Dendritic cell treated with granulocyte-macrophage colony-stimulating factor and Interleukin-4, amounts not matched to agents 40 ng/mL and 50 ng/mL, for 4 days (primary cell): Measurements from ENCODE around the gene AFAP1L1.

Experiments
- H3K27ac Mint-ChIP-seq: one replicate; pipeline ENCODE4 v1.8.0; 2022; ENCODE audit warnings: mild to moderate bottlenecking, mixed read lengths
- H3K27me3 Mint-ChIP-seq: one replicate; pipeline ENCODE4 v1.8.0; 2022; ENCODE audit warnings: mild to moderate bottlenecking, mixed read lengths
- H3K36me3 Mint-ChIP-seq: one replicate; pipeline ENCODE4 v1.8.0; 2022; ENCODE audit warnings: low read depth, mixed read lengths
- H3K4me1 Mint-ChIP-seq: one replicate; pipeline ENCODE4 v1.8.0; 2022; ENCODE audit warnings: low read depth, mixed read lengths
- H3K4me3 Mint-ChIP-seq: one replicate; pipeline ENCODE4 v1.8.0; 2022; ENCODE audit warnings: mild to moderate bottlenecking, moderate library complexity, mixed read lengths
- H3K9me3 Mint-ChIP-seq: one replicate; pipeline ENCODE4 v1.8.0; 2022; ENCODE audit warnings: mixed read lengths
- intact Hi-C: fragments of 100-400 bp; cut with micrococcal nuclease; formaldehyde crosslinking; loops from one replicate; pipeline ENCODE4 v1.15.0; 2022

The AFAP1L1 gene

DNA sequence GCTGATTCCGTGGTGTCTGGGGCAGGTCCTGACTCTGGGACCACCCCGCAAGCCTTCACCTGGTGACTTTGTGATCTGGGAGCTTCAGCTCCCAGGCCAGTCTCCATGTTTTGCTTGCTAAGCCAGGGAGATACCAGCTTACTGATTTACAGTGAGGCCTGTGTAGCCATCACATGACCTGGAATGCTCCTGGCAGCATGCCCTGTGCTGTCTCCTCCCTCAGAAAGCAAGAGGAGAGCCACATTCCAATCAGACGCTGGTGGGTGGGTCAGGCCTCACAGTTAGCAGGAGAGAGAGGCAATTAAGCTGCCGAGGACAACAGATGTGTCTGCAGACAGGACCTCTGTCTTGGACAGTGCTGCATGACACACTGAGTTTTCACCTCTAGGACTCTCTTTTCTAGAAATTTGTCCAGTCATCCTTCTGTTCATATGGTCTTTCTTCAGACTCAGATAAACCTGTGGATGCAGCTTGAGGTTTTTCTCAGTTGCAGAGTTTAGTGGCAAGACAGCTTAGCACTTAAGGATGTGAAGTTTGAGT, 49.2 kb downstream of the AFAP1L1 start:
- Mint-ChIP-seq H3K4me1 (no peaks in the 10 kb centered on the region), H3K36me3 (no peaks in the 10 kb centered on the region), H3K27ac (no peak overlapping the region), H3K4me3 (no peak overlapping the region), H3K27me3 (no peaks in the 10 kb centered on the region), H3K9me3 (no peaks in the 10 kb centered on the region)
- intact Hi-C loops = no loop called here

DNA sequence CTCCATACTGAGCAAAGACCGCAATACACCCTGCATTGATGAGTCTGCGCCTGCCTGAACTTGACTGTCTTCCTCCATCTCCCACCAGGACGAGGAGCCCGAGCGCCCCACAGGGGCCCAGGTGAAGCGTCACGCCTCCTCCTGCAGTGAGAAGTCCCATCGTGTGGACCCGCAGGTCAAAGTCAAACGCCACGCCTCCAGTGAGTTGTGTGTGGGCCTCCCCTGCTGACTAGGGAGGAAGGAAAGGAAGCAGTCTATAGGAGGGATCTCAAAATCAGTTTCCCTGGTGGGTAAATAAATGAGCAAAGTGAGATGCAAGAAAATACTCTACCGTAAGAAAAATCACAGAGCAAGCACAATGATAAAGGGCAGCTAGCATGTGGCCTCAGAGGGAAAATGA, 50.9 kb downstream of the AFAP1L1 start:
- Mint-ChIP-seq H3K36me3 (no peaks in the 10 kb centered on the region), H3K27me3 (no peaks in the 10 kb centered on the region), H3K4me1 (no peaks in the 10 kb centered on the region), H3K9me3 (no peaks in the 10 kb centered on the region), H3K27ac (no peak overlapping the region), H3K4me3 (no peak overlapping the region)
- intact Hi-C loops = no loop called here

DNA sequence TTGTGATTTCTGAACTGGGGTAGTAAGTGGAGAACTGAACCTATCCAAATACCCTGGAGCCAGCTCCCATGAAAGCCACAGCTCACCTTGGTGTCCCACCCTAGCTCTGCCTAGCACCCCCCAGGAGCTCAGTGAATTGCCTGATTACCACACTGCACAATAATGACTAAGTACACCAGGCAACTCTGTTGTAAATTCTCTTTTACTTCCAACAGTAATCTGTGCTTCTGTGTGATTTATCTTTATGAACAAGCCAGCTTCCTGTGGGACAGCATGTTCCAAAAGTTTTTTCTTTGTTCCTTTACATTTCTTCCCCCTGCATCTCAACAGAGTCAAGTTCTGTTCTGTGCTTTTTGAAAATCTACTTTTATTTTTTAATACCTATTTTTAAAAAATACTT, 51.6 kb downstream of the AFAP1L1 start:
- H3K36me3 Mint-ChIP-seq = no peaks in the 10 kb centered on the region
- intact Hi-C loops = no loop called here
- H3K4me3 Mint-ChIP-seq = no peak overlapping the region
- H3K9me3 Mint-ChIP-seq = no peaks in the 10 kb centered on the region
- H3K27me3 Mint-ChIP-seq = no peaks in the 10 kb centered on the region
- H3K4me1 Mint-ChIP-seq = no peaks in the 10 kb centered on the region
- H3K27ac Mint-ChIP-seq = no peak overlapping the region

DNA sequence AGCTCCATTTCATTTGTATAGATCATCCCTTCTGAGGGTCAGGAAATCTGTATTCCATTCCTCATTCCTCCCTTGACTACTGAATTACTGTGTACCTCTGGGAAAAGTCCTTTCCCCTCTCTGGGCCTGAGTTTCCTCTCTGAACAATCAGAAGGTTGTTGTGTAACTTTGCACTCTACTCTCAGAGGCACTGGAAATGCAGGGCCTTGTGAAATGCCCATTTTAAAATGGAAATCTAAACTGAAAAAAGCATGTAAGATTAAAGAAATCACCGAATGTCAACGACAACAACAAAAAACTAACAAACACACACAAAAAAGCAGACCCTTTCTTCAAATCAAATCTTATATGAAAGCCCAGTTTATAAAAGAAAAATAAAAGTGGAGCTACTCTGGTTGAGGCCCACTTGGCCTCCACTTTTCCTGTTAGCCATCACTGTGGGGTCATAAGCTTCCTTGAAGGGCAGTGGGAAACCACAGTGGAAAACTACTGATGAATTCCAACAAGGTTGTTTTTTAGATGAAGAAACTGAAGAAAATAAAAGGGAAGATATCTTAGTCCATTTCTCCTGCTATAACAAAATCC, 52.1 kb downstream of the AFAP1L1 start:
- H3K27ac Mint-ChIP-seq = no peak overlapping the region
- intact Hi-C loops = no loop called here

DNA sequence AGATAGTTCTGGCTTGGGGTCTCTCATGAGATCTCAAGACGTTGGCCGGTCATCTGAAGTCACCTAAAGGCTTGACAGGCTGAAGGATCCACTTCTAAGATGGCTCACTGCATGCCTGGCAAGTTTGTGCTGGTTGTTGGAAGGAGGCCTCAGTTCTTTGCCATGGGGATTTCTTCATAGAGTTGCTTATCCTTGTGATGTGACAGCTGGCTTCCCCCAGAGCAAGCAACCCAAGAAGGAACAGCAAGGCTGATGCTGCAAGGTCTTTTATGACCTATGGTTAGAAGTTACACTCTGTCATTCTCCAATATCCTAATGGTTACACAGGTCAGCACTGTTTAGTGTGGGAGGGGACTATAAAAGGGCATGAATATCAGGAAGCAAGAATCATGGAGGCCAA, 53.0 kb downstream of the AFAP1L1 start:
- intact Hi-C loops = no loop called here
- no peaks in the 10 kb centered on the region for H3K27me3 Mint-ChIP-seq
- no peaks in the 10 kb centered on the region for H3K9me3 Mint-ChIP-seq
- no peaks in the 10 kb centered on the region for H3K4me1 Mint-ChIP-seq
- no peak overlapping the region for H3K4me3 Mint-ChIP-seq
- no peak overlapping the region for H3K27ac Mint-ChIP-seq
- no peaks in the 10 kb centered on the region for H3K36me3 Mint-ChIP-seq

More for the DNA sequence above, 52.1 kb downstream of the AFAP1L1 start:
- H3K27me3 Mint-ChIP-seq = no peaks in the 10 kb centered on the region
- no peaks in the 10 kb centered on the region for H3K36me3 Mint-ChIP-seq
- H3K4me1 Mint-ChIP-seq = no peaks in the 10 kb centered on the region
- no peak overlapping the region for H3K4me3 Mint-ChIP-seq
- H3K9me3 Mint-ChIP-seq = no peaks in the 10 kb centered on the region

DNA sequence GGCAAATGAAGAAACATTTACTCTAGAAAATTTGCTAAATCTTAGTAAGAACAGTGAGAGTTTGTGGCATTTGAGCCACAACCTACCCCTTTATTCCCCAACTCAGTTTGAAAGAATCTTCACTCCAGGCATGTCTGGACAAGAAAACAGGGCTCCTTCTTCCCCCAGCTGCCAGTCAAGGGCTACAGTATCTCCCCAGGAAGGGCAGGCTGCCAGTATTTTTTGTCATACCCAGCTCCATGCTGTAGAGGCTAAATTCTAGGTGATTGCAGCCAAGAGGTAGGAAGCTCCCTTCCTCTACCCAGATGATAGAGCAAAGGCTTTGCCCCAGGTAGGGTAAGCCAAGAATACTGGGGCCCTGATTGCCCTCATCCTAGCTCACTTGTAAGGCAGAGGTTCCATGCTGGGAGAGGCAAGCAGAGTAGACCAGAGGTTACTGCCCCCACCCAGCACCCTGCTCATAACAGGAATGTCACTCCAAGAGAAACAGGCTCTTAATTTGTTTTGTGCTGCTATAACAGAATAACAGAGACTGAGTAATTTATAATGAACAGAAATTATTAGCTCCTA, 53.6 kb downstream of the AFAP1L1 start:
- H3K4me3 Mint-ChIP-seq = no peak overlapping the region
- H3K36me3 Mint-ChIP-seq = no peaks in the 10 kb centered on the region
- H3K27me3 Mint-ChIP-seq = no peaks in the 10 kb centered on the region
- intact Hi-C loops = no loop called here
- H3K9me3 Mint-ChIP-seq = no peaks in the 10 kb centered on the region
- H3K27ac Mint-ChIP-seq = no peak overlapping the region
- H3K4me1 Mint-ChIP-seq = no peaks in the 10 kb centered on the region

DNA sequence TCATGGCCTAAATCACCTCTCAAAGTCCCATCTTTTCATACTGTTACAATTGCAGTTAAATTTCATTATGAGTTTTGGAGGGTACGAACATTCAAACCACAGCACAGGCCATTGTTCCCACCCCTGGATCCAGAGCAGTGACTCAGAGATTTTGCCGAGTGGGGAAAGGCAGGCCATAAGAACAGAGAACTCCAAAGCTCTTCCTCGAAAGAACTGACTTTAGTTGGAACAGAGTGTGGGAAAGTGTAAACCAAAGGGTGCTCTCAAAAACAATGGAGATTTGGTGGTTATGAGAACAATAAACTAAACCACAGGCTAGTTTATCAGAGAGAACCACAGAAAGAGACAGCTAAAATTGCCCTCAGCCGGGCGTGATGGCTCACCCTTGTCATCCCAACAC, 54.2 kb downstream of the AFAP1L1 start:
- Mint-ChIP-seq H3K27me3 (no peaks in the 10 kb centered on the region), H3K4me3 (no peak overlapping the region), H3K36me3 (no peaks in the 10 kb centered on the region), H3K9me3 (no peaks in the 10 kb centered on the region), H3K27ac (no peak overlapping the region), H3K4me1 (no peaks in the 10 kb centered on the region)
- intact Hi-C loops = no loop called here

DNA sequence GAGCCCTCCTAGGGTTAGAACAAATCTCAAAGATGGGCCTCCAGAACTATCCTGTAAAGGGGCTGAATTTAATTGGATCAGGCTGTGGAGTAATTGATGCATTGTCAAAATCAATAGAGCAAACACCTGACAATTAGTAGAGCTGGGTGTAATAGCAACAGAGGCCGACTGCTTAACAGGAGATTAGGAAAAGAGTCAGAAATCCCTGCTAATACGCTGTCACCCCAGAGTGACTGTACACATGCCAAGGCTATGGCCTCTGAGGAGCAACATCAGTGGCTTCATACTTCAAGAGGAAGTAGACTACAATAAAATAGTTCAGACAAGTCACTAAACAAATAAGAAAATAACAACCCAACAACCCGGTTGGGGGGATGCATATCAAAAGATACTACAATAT, 55.0 kb downstream of the AFAP1L1 start:
- H3K27ac Mint-ChIP-seq = no peak overlapping the region
- no peak overlapping the region for H3K4me3 Mint-ChIP-seq
- no peaks in the 10 kb centered on the region for H3K36me3 Mint-ChIP-seq
- intact Hi-C loops = no loop called here
- H3K9me3 Mint-ChIP-seq = no peaks in the 10 kb centered on the region
- no peaks in the 10 kb centered on the region for H3K4me1 Mint-ChIP-seq
- no peaks in the 10 kb centered on the region for H3K27me3 Mint-ChIP-seq

DNA sequence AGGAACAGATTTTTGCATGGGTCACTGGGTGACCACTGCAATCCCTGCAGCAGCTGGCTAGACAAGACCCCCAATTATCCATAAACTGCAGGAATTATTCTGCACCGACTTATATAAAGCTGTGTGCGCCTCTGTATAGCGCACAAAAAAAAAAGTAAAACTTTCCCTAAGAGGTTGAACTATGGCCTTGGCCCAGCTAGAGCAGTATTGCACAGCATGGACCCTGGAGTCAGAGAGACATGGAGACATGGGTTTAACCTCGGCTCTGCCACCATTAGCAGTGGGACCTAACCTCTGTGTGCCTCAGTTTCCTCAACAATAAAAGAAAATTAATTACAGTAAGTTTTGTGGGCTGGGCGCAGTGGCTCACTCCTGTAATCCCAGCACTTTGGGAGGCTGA, 56.5 kb downstream of the AFAP1L1 start:
- no peaks in the 10 kb centered on the region for H3K9me3 Mint-ChIP-seq
- intact Hi-C loops = no loop called here

DNA sequence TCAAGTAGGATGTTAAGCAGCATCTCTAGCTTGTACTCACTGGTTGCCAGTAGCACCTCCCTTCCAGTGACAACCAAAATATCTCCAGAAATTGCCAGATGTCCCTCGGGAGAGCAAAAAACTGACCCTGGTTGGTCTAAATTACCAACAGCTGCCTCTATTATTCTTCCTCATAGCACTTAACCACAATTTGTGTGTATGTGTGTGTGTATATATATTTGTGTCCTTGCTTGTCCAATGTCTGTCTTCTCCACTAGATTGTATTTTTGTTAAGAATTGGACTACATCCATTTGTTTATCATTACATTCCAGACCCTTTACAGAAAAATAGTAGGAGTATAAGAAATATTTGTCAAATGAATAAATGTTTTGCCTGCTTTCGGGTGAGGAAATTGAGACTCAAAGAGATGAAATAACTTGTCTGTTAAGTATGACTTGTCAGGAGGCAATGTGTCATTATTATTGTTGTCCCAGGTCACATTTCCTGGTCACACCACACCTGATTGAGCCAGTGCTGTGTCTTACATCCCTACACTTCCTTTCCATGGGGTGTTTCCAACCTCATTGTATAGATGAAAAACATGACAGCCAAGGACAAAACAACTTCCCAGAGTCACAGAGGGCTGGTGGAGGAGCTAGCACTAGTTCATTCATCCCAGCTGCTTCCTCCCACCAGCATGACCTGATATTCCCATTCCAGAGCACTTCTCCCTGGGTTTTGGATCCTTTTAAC, 62.2 kb downstream of the AFAP1L1 start:
- H3K4me3 Mint-ChIP-seq = no peak overlapping the region

More for the DNA sequence above, 56.5 kb downstream of the AFAP1L1 start:
- Mint-ChIP-seq H3K27me3 (no peaks in the 10 kb centered on the region), H3K27ac (no peak overlapping the region), H3K4me3 (no peak overlapping the region), H3K4me1 (no peaks in the 10 kb centered on the region), H3K36me3 (no peaks in the 10 kb centered on the region)

DNA sequence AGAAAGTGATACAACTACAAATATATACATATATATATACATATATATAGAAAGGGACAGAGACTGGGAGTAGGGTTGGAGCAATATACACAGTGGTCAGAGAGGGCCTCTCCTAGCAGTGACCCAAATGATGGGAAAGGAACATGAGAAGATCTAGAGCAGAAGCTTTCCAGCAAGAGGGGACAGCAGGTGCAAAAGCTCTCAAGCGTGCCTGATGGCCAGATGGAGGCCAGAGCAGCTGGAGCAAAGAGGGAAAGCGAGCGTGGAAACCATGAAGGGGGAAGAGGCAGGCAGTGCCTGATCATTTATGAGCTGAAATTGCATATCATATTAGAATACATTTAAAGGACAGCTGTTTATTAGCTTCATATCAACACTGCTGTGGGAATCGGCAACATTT, 66.1 kb downstream of the AFAP1L1 start:
- no peaks in the 10 kb centered on the region for H3K36me3 Mint-ChIP-seq
- H3K27ac Mint-ChIP-seq = no peak overlapping the region
- peaks cover 3% of the 10 kb centered on the region for H3K27me3 Mint-ChIP-seq
- H3K4me3 Mint-ChIP-seq = no peak overlapping the region
- H3K9me3 Mint-ChIP-seq = no peaks in the 10 kb centered on the region
- H3K4me1 Mint-ChIP-seq = no peaks in the 10 kb centered on the region
- intact Hi-C loops = no loop called here

More for the DNA sequence above, 62.2 kb downstream of the AFAP1L1 start:
- no peaks in the 10 kb centered on the region for H3K27me3 Mint-ChIP-seq
- intact Hi-C loops = no loop called here
- no peaks in the 10 kb centered on the region for H3K4me1 Mint-ChIP-seq
- H3K36me3 Mint-ChIP-seq = no peaks in the 10 kb centered on the region
- no peak overlapping the region for H3K27ac Mint-ChIP-seq
- H3K9me3 Mint-ChIP-seq = no peaks in the 10 kb centered on the region

DNA sequence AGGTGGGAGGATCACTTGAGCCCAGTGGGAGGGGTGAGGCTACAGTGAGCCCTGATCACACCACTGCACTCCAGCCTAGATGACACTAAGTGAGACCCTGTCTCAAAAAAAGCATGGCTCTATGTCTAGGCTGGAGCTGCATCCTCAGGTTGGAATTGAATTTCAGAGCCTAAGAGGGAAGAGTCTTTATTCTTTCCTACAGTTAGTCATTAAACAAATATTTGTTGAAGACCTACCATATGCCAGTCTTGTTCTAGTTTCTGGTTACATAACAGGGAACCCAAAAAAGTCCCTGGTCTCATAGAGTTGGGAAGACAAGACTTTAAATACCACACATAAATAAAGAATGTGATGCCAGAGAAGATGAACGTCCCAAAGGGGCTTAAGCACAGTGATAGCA, 66.7 kb downstream of the AFAP1L1 start:
- Mint-ChIP-seq H3K27me3 (peaks cover 3% of the 10 kb centered on the region), H3K4me3 (no peak overlapping the region), H3K9me3 (no peaks in the 10 kb centered on the region), H3K36me3 (no peaks in the 10 kb centered on the region), H3K4me1 (peaks cover 4% of the 10 kb centered on the region), H3K27ac (no peak overlapping the region)
- intact Hi-C loops = no loop called here

DNA sequence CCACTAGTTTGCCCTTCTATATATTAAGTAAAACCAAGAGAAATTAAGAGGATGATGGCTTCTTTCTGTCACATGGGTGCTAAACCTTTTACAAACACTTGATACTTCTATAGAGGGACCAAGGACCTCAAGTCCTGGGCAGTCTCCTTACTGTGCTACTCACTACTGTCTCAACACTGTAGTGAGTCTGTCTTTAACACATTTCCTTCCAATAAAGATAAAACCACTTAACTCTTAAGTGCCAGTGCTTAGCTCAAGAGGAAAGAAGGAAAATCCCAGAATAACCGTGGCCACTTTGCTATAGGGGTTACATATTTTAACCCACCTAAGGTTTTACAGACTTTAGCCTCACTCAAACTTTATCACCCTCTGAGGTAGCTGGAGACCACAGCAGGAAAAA, 69.3 kb downstream of the AFAP1L1 start:
- H3K4me3 Mint-ChIP-seq = no peak overlapping the region
- intact Hi-C loops = no loop called here
- H3K27ac Mint-ChIP-seq = no peak overlapping the region
- peaks cover 28% of the 10 kb centered on the region for H3K4me1 Mint-ChIP-seq
- no peaks in the 10 kb centered on the region for H3K9me3 Mint-ChIP-seq
- peaks cover 12% of the 10 kb centered on the region for H3K36me3 Mint-ChIP-seq
- peaks cover 3% of the 10 kb centered on the region for H3K27me3 Mint-ChIP-seq

DNA sequence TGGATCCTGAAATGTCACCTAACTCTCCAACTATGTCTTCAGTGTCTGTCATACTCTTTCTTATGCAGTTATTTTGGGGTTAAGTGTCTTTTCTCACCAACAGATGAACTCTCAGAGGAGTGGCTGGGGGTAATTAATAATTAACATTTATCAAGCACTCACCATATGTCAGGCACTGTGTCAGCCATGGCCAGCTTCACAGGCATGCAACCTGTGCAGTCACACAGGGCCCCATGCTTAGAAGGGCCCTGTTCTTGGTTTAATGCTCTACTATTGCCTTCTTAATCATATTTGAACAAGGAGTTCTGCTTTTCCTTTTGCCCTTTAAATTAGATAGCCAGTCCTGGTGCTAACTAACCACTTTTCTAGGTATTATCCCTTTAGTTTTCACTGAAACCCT, 70.2 kb downstream of the AFAP1L1 start:
- intact Hi-C loops = no loop called here
- Mint-ChIP-seq H3K9me3 (no peaks in the 10 kb centered on the region), H3K4me1 (peaks cover 33% of the 10 kb centered on the region), H3K36me3 (peaks cover 12% of the 10 kb centered on the region), H3K27me3 (peaks cover 3% of the 10 kb centered on the region), H3K4me3 (no peak overlapping the region), H3K27ac (no peak overlapping the region)
